ENCODE results near the gene FMR1NB.

GRCh38 chrX:148020329-148020728 is 39.2 kb downstream of the FMR1NB start:
- TF ChIP-seq CTCF (IDR thresholded peaks at IDR 0.05), result no peak
- no peak for TF ChIP-seq EP300 (IDR thresholded peaks at IDR 0.05)
- no peak for TF ChIP-seq POLR2AphosphoS5 (IDR thresholded peaks at IDR 0.05)
- no peak for TF ChIP-seq POLR2A (IDR thresholded peaks at IDR 0.05)
